HL-60 (cell line): ENCODE results near the gene TPGS2.
A peak's percentile ranks its signal among the peaks of the same experiment; 100 is the strongest.
"Not testable (repeated sequence)": the region's sequence is repeated elsewhere in the genome, so short reads cannot be mapped to it uniquely, and the experiment has no call there.

ENCODE experiments used
- DNase-seq, 2 experiments: peaks; one replicate each; pipeline ENCODE4 v3.0.0-alpha.2; 2010 to 2020; ENCODE audit warnings: low read depth in 1 of 2, low spot score in 1 of 2
- H3K27ac ChIP-seq: fragments of 250-450 bp; sonication (Bioruptor Pico); replicated peaks from 2 replicates; pipeline ENCODE4 v1.5.1; 2020; ENCODE audit warnings: mild to moderate bottlenecking, moderate library complexity
- H3K27me3 ChIP-seq: fragments of 250-450 bp; sonication (Bioruptor Pico); 2 replicates; pipeline ENCODE4 v1.5.1; 2021; ENCODE audit warnings: mild to moderate bottlenecking, moderate library complexity; ENCODE audit not compliant: insufficient read depth, poor library complexity, severe bottlenecking
- H3K4me3 ChIP-seq: replicated peaks from 2 replicates; pipeline ENCODE4 v1.5.1; 2011; ENCODE audit warnings: mild to moderate bottlenecking, control low read depth, low read length; ENCODE audit not compliant: insufficient read depth
- CTCF ChIP-seq: IDR thresholded peaks from one replicate; pipeline ENCODE4 v1.5.1; 2011; ENCODE audit warnings: low read length, control low read depth, inconsistent platforms; ENCODE audit not compliant: insufficient read depth
- GABPA ChIP-seq: IDR thresholded peaks from 2 replicates; pipeline ENCODE4 v1.6.1; 2012; ENCODE audit warnings: low read depth
- POLR2AphosphoS5 ChIP-seq: IDR thresholded peaks from 2 replicates; pipeline ENCODE4 v1.6.1; 2012; ENCODE audit warnings: low read depth
- REST ChIP-seq: IDR thresholded peaks from 2 replicates; pipeline ENCODE4 v1.6.1; 2012; ENCODE audit warnings: low read depth; ENCODE audit not compliant: insufficient replicate concordance
- SPI1 ChIP-seq: IDR thresholded peaks from 2 replicates; pipeline ENCODE4 v1.6.1; 2012; ENCODE audit warnings: low read depth, mild to moderate bottlenecking, borderline replicate concordance
- long read RNA-seq: library from polyadenylated mRNA; unstranded; transcript quantifications from one replicate; pipeline ENCODE4 v2.0.0, GENCODE V29; 2020

Gene TPGS2
- long read RNA-seq, full-length matches to known transcripts = 356 of 466 reads
- long read RNA-seq, partial matches to known transcripts = 20 of 466 reads
- long read RNA-seq, other reads (novel, unspliced or antisense) = 90 of 466 reads

GRCh38 chr18:36828630-36829361, at the start of gene TPGS2, which contains the start of gene KIAA1328:
TSS of gene TPGS2 (minus strand) at chr18:36829002. CDS start at chr18:36828767, 235 bp downstream.
TSS of gene KIAA1328 (plus strand) at chr18:36829127. CDS start at chr18:36829139, 12 bp downstream.
- H3K4me3 ChIP-seq = peak within 1 kb of the TSS; percentile 84
- peak within 1 kb of the TSS; percentile 85 for H3K27ac ChIP-seq
- peak; percentile 83 to 92 for DNase-seq
- H3K27me3 ChIP-seq = no peaks in the 10 kb centered on the region
- no peak; the same call in 1 of the 2 replicates for TF ChIP-seq GABPA
- TF ChIP-seq CTCF = peak; percentile 30
- TF ChIP-seq POLR2AphosphoS5 = peak; percentile 86
- no peak for TF ChIP-seq REST
- TF ChIP-seq SPI1 = no peak

GRCh38 chr18:36873826-36874225, 45.0 kb upstream of the TPGS2 start:
- not testable (repeated sequence) for DNase-seq, H3K4me3 ChIP-seq, H3K27ac ChIP-seq, H3K27me3 ChIP-seq

- no peak for DNase-seq
These were observed 43.5 kb upstream of the TPGS2 start for GRCh38 chr18:36872329-36872728.

More at GRCh38 chr18:36872329-36872728, 43.5 kb upstream of the TPGS2 start:
- Histone ChIP-seq H3K4me3 (no peak overlapping the region), H3K27me3 (no peaks in the 10 kb centered on the region), H3K27ac (no peak overlapping the region)
- TF ChIP-seq CTCF = no peak
- TF ChIP-seq GABPA = no peak
- TF ChIP-seq REST = no peak
- no peak for TF ChIP-seq POLR2AphosphoS5
- TF ChIP-seq SPI1 = no peak
